Osteoblast (primary cell): ENCODE measurements around the gene FSTL4. TPM values are rescaled to one million over a fixed set of nuclear protein-coding genes. Genes with fewer than 3 reads are reported as not detected.

Source experiments
- DNase-seq: peaks from one replicate; pipeline ENCODE4 v3.0.0; 2011; ENCODE audit warnings: low spot score, mixed read lengths; ENCODE audit not compliant: insufficient read length; ENCODE audit errors: missing footprints
- H2AFZ ChIP-seq: 2 replicates; pipeline ENCODE4 v1.6.0; 2011; ENCODE audit warnings: mild to moderate bottlenecking, low read length
- H3K27ac ChIP-seq: 2 replicates; pipeline ENCODE4 v1.5.1; 2011; ENCODE audit warnings: mild to moderate bottlenecking, low read depth, low read length, moderate library complexity
- H3K27me3 ChIP-seq: 2 replicates; pipeline ENCODE4 v1.6.0; 2012; ENCODE audit warnings: mild to moderate bottlenecking, control low read depth, inconsistent platforms, low read length, moderate library complexity; ENCODE audit not compliant: insufficient read depth
- H3K36me3 ChIP-seq: 2 replicates; pipeline ENCODE4 v1.5.1; 2011; ENCODE audit warnings: mild to moderate bottlenecking, low read length, control low read depth, moderate library complexity; ENCODE audit not compliant: insufficient read depth
- H3K4me1 ChIP-seq: 2 replicates; pipeline ENCODE4 v1.5.1; 2011; ENCODE audit warnings: mild to moderate bottlenecking, low read length, control low read depth, moderate library complexity; ENCODE audit not compliant: insufficient read depth
- H3K4me2 ChIP-seq: 2 replicates; pipeline ENCODE4 v1.6.0; 2011; ENCODE audit warnings: mild to moderate bottlenecking, low read length; ENCODE audit not compliant: insufficient read depth
- H3K4me3 ChIP-seq: fragments of 200-600 bp; sonication (generic); 3 replicates; pipeline ENCODE4 v1.5.1; 2012; ENCODE audit warnings: mild to moderate bottlenecking, low read length, inconsistent platforms; ENCODE audit not compliant: insufficient read depth
- H3K79me2 ChIP-seq: 2 replicates; pipeline ENCODE4 v1.6.0; 2012; ENCODE audit warnings: mild to moderate bottlenecking, low read length, control low read depth, inconsistent platforms; ENCODE audit not compliant: insufficient read depth
- H3K9me3 ChIP-seq: 2 replicates; pipeline ENCODE4 v1.5.1; 2011; ENCODE audit warnings: low read depth, low read length, control low read depth
- H4K20me1 ChIP-seq: 2 replicates; pipeline ENCODE4 v1.6.0; 2012; ENCODE audit warnings: mild to moderate bottlenecking, low read length, control low read depth; ENCODE audit not compliant: insufficient read depth
- total RNA-seq: library from RNA; depleted of rRNA; stranded (reverse); fragments of >200 nt; gene quantifications from 2 replicates; pipeline ENCODE4 v1.2.3, GENCODE V29; 2012
- TF ChIP-seq, protein P1 (sequence below): IDR thresholded peaks from 2 replicates; pipeline ENCODE4 v1.5.1; 2011; ENCODE audit warnings: mild to moderate bottlenecking, low read depth, low read length, moderate library complexity; ENCODE audit errors: extremely low read depth

Gene FSTL4
- total RNA-seq, 1 donor = not detected

DNA sequence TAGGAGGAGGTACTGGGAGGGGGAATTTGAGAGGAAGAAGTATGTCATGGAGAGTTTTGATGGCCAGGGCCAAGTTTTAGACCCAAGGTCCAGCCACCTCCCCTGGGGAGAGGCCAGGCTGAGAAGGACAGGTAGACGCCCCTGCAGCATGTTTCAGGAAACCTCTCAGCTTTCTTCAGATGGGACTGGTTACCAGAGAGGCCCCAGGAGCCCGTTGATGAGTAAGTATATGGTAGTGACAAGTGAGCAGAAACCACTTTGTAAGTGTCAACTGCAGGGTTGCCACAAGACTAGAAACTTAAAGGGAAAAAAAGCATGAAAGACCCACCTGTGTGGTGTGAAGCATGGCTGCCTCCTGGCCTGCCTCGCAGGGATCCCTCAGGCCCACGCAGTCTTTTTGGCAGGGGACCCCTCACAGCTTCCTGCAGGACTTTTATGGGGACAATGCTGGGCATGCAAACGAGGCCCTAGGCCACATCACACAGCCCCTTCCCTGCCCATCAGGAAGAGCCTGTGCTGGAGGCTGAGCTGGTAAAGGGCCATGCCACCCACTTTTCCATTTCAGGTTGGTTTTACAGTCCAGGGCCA lies 255.9 kb downstream of the FSTL4 start:
- TF ChIP-seq, protein P1, sequence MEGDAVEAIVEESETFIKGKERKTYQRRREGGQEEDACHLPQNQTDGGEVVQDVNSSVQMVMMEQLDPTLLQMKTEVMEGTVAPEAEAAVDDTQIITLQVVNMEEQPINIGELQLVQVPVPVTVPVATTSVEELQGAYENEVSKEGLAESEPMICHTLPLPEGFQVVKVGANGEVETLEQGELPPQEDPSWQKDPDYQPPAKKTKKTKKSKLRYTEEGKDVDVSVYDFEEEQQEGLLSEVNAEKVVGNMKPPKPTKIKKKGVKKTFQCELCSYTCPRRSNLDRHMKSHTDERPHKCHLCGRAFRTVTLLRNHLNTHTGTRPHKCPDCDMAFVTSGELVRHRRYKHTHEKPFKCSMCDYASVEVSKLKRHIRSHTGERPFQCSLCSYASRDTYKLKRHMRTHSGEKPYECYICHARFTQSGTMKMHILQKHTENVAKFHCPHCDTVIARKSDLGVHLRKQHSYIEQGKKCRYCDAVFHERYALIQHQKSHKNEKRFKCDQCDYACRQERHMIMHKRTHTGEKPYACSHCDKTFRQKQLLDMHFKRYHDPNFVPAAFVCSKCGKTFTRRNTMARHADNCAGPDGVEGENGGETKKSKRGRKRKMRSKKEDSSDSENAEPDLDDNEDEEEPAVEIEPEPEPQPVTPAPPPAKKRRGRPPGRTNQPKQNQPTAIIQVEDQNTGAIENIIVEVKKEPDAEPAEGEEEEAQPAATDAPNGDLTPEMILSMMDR = no peak
- H3K27ac ChIP-seq = no peak overlapping the region
- H4K20me1 ChIP-seq = no peaks in the 10 kb centered on the region
- peaks cover 2% of the 10 kb centered on the region for H3K27me3 ChIP-seq
- H3K9me3 ChIP-seq = no peaks in the 10 kb centered on the region
- H3K4me2 ChIP-seq = no peak overlapping the region
- H3K4me1 ChIP-seq = no peaks in the 10 kb centered on the region
- H2AFZ ChIP-seq = no peak overlapping the region
- no peak overlapping the region for H3K4me3 ChIP-seq
- no peaks in the 10 kb centered on the region for H3K79me2 ChIP-seq
- no peaks in the 10 kb centered on the region for H3K36me3 ChIP-seq
- DNase-seq = no peak

GRCh38 chr5:133354323-133355185 lies 257.8 kb downstream of the FSTL4 start:
- no peak for DNase-seq

GRCh38 chr5:133353741-133354140 lies 258.6 kb downstream of the FSTL4 start:
- peaks cover 1% of the 10 kb centered on the region for H3K27me3 ChIP-seq
- no peaks in the 10 kb centered on the region for H3K4me1 ChIP-seq
- H4K20me1 ChIP-seq = no peaks in the 10 kb centered on the region
- TF ChIP-seq, protein P1 = no peak
- H3K79me2 ChIP-seq = no peaks in the 10 kb centered on the region
- no peak overlapping the region for H3K27ac ChIP-seq
- H3K36me3 ChIP-seq = no peaks in the 10 kb centered on the region
- H2AFZ ChIP-seq = no peak overlapping the region
- no peak overlapping the region for H3K4me2 ChIP-seq
- H3K9me3 ChIP-seq = no peaks in the 10 kb centered on the region
- DNase-seq = no peak
- no peak overlapping the region for H3K4me3 ChIP-seq

More at GRCh38 chr5:133354323-133355185, 257.8 kb downstream of the FSTL4 start:
- no peak overlapping the region for H3K27ac ChIP-seq
- no peaks in the 10 kb centered on the region for H3K4me1 ChIP-seq
- H3K9me3 ChIP-seq = no peaks in the 10 kb centered on the region
- no peaks in the 10 kb centered on the region for H4K20me1 ChIP-seq
- H3K27me3 ChIP-seq = no peaks in the 10 kb centered on the region
- no peak overlapping the region for H3K4me2 ChIP-seq
- H2AFZ ChIP-seq = no peak overlapping the region
- H3K36me3 ChIP-seq = no peaks in the 10 kb centered on the region
- H3K79me2 ChIP-seq = no peaks in the 10 kb centered on the region
- TF ChIP-seq, protein P1 = no peak
- H3K4me3 ChIP-seq = no peak overlapping the region

- TF ChIP-seq, protein P1 = no peak
- no peak overlapping the region for H2AFZ ChIP-seq
Measured at GRCh38 chr5:133348406-133348805, 263.9 kb downstream of the FSTL4 start.

More at GRCh38 chr5:133348406-133348805, 263.9 kb downstream of the FSTL4 start:
- no peak overlapping the region for H3K27ac ChIP-seq
- no peaks in the 10 kb centered on the region for H3K36me3 ChIP-seq
- no peak overlapping the region for H3K4me2 ChIP-seq
- no peaks in the 10 kb centered on the region for H3K4me1 ChIP-seq
- no peak overlapping the region for H3K4me3 ChIP-seq
- peaks cover 5% of the 10 kb centered on the region for H3K27me3 ChIP-seq
- no peaks in the 10 kb centered on the region for H4K20me1 ChIP-seq
- no peaks in the 10 kb centered on the region for H3K9me3 ChIP-seq
- H3K79me2 ChIP-seq = no peaks in the 10 kb centered on the region
- DNase-seq = no peak
